ENCODE measurements around the gene PRPF40B.

Gene PRPF40B

GRCh38 chr12:49636979-49637755 is 13.8 kb downstream of the PRPF40B start:
- H3K4me1 ChIP-seq (ENCODE audit: insufficient read depth, low read length, severe bottlenecking): peaks cover 7% of the 10 kb centered on the region
- no peaks in the 10 kb centered on the region for H3K9me3 ChIP-seq (ENCODE audit: low read length)
- no peak overlapping the region for H3K4me2 ChIP-seq (ENCODE audit: low read length)
- no peaks in the 10 kb centered on the region for H3K9me2 ChIP-seq (ENCODE audit: low read depth, low read length)
- H2AFZ ChIP-seq (ENCODE audit: low read length): no peak overlapping the region
- no peak overlapping the region for H3K27ac ChIP-seq (ENCODE audit: low read depth, low read length, poor library complexity, severe bottlenecking)
- H3K4me3 ChIP-seq (ENCODE audit: low read depth, low read length, poor library complexity, severe bottlenecking): no peak overlapping the region
- no peaks in the 10 kb centered on the region for H3K79me2 ChIP-seq (ENCODE audit: insufficient read depth, low read length)
- H3F3A ChIP-seq (ENCODE audit: insufficient read depth, low read length): no peaks in the 10 kb centered on the region
- peak; percentile 87 for TF ChIP-seq CTCF (IDR thresholded peaks at IDR 0.05; ENCODE audit: low read length)
- no peak for TF ChIP-seq EZH2 (IDR thresholded peaks at IDR 0.05; ENCODE audit: borderline replicate concordance, low read length)
- H3K36me3 ChIP-seq (ENCODE audit: insufficient read depth, low read length): no peaks in the 10 kb centered on the region
- no peak overlapping the region for H3K9ac ChIP-seq (ENCODE audit: low read length)
- no peaks in the 10 kb centered on the region; the same call in 1 of the 2 replicates for H3K27me3 ChIP-seq (ENCODE audit: insufficient read depth, low read length)
- no peaks in the 10 kb centered on the region for H4K20me1 ChIP-seq (ENCODE audit: insufficient read depth, low read length)

GRCh38 chr12:49641748-49642369 is 18.5 kb downstream of the PRPF40B start:
- TF ChIP-seq EZH2 (IDR thresholded peaks at IDR 0.05; ENCODE audit: borderline replicate concordance, low read length): no peak
- TF ChIP-seq CTCF (IDR thresholded peaks at IDR 0.05; ENCODE audit: low read length): no peak
- no peaks in the 10 kb centered on the region for H3K9me3 ChIP-seq (ENCODE audit: low read length)
- H3K4me3 ChIP-seq (ENCODE audit: low read depth, low read length, poor library complexity, severe bottlenecking): no peak overlapping the region
- H3K79me2 ChIP-seq (ENCODE audit: insufficient read depth, low read length): no peaks in the 10 kb centered on the region
- peaks cover 6% of the 10 kb centered on the region for H3K4me1 ChIP-seq (ENCODE audit: insufficient read depth, low read length, severe bottlenecking)
- no peak overlapping the region for H3K27ac ChIP-seq (ENCODE audit: low read depth, low read length, poor library complexity, severe bottlenecking)
- H4K20me1 ChIP-seq (ENCODE audit: insufficient read depth, low read length): no peaks in the 10 kb centered on the region
- no peak overlapping the region for H3K4me2 ChIP-seq (ENCODE audit: low read length)
- H3K9me2 ChIP-seq (ENCODE audit: low read depth, low read length): no peaks in the 10 kb centered on the region
- no peak overlapping the region for H2AFZ ChIP-seq (ENCODE audit: low read length)
- no peaks in the 10 kb centered on the region; the same call in 1 of the 2 replicates for H3K27me3 ChIP-seq (ENCODE audit: insufficient read depth, low read length)
- H3K9ac ChIP-seq (ENCODE audit: low read length): no peak overlapping the region
- no peaks in the 10 kb centered on the region for H3F3A ChIP-seq (ENCODE audit: insufficient read depth, low read length)
- H3K36me3 ChIP-seq (ENCODE audit: insufficient read depth, low read length): no peaks in the 10 kb centered on the region

- TF ChIP-seq CTCF (IDR thresholded peaks at IDR 0.05; ENCODE audit: low read length) (no peak), EZH2 (IDR thresholded peaks at IDR 0.05; ENCODE audit: borderline replicate concordance, low read length) (no peak)
- Histone ChIP-seq H3K27ac (ENCODE audit: low read depth, low read length, poor library complexity, severe bottlenecking) (no peak overlapping the region), H3K4me3 (ENCODE audit: low read depth, low read length, poor library complexity, severe bottlenecking) (no peak overlapping the region), H3K4me2 (ENCODE audit: low read length) (no peak overlapping the region), H3K36me3 (ENCODE audit: insufficient read depth, low read length) (no peaks in the 10 kb centered on the region), H3K9me2 (ENCODE audit: low read depth, low read length) (no peaks in the 10 kb centered on the region), H2AFZ (ENCODE audit: low read length) (no peak overlapping the region), H3K79me2 (ENCODE audit: insufficient read depth, low read length) (no peaks in the 10 kb centered on the region), H3K9ac (ENCODE audit: low read length) (no peak overlapping the region), H3K4me1 (ENCODE audit: insufficient read depth, low read length, severe bottlenecking) (peaks cover under 1% of the 10 kb centered on the region), H3F3A (ENCODE audit: insufficient read depth, low read length) (no peaks in the 10 kb centered on the region), H3K27me3 (ENCODE audit: insufficient read depth, low read length) (no peaks in the 10 kb centered on the region; the same call in 1 of the 2 replicates), H4K20me1 (ENCODE audit: insufficient read depth, low read length) (no peaks in the 10 kb centered on the region), H3K9me3 (ENCODE audit: low read length) (no peaks in the 10 kb centered on the region)
Observed at GRCh38 chr12:49642370-49642802, 19.0 kb downstream of the PRPF40B start.
